Measurements from ENCODE around the gene NIPAL4.

- TF ChIP-seq, protein P1, sequence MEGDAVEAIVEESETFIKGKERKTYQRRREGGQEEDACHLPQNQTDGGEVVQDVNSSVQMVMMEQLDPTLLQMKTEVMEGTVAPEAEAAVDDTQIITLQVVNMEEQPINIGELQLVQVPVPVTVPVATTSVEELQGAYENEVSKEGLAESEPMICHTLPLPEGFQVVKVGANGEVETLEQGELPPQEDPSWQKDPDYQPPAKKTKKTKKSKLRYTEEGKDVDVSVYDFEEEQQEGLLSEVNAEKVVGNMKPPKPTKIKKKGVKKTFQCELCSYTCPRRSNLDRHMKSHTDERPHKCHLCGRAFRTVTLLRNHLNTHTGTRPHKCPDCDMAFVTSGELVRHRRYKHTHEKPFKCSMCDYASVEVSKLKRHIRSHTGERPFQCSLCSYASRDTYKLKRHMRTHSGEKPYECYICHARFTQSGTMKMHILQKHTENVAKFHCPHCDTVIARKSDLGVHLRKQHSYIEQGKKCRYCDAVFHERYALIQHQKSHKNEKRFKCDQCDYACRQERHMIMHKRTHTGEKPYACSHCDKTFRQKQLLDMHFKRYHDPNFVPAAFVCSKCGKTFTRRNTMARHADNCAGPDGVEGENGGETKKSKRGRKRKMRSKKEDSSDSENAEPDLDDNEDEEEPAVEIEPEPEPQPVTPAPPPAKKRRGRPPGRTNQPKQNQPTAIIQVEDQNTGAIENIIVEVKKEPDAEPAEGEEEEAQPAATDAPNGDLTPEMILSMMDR (IDR thresholded peaks at IDR 0.05): no peak
- no peak for TF ChIP-seq POLR2A (IDR thresholded peaks at IDR 0.05)
These were observed 2.6 kb upstream of the NIPAL4 start for GRCh38 chr5:157457391-157457790.
